NCI-H1436 treated with DMSO at 0.1 percent for 48 hours (cell line): Measurements from ENCODE around the gene IGSF6.
"Not testable (repeated sequence)": the region's sequence is repeated elsewhere in the genome, so short reads cannot be mapped to it uniquely, and the experiment has no call there.

Experiments
- DNase-seq: peaks from one replicate; lab custom pipeline; 2025; lab: John Stamatoyannopoulos, UW

The IGSF6 gene

DNA sequence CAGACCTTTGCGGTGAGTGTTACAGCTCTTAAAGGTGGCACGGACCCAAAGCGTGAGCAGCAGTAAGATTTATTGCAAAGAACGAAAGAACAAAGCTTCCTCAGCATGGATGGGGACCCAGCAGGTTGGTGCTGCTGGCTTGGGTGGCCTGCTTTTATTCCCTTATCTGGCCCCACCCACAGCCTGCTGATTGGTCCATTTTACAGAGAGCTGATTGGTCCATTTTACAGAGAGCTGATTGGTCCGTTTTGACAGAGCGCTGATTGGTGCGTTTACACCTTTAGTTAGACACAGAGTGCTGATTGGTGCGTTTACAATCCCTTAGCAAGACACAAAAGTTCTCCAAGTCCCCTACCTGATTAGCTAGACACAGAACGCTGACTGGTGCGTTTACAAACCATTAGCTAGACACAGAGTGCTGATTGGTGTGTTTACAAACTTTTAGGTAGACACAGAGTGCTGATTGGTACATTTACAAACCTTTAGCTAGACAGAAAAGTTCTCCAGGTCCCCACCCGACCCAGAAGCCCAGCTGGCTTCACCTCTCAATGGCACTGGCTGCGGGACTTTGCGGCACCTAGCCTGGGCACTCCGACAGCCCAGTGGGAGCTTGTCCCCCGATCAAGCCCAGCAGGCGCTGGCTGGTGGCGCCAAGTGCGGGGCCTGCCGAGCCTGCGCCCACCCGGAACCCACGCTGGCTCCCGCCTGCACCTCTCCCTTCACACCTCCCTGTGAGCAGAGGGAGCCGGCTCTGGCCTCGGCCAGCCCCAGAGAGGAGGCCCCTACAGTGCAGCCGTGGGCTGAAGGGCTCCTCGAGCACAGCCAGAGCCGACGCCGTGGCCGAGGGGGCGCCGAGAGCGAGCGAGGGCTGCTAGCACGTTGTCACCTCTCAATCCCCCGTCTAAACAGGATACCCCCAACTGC lies 22.5 kb downstream of the IGSF6 start:
- not testable (repeated sequence) for DNase-seq

DNA sequence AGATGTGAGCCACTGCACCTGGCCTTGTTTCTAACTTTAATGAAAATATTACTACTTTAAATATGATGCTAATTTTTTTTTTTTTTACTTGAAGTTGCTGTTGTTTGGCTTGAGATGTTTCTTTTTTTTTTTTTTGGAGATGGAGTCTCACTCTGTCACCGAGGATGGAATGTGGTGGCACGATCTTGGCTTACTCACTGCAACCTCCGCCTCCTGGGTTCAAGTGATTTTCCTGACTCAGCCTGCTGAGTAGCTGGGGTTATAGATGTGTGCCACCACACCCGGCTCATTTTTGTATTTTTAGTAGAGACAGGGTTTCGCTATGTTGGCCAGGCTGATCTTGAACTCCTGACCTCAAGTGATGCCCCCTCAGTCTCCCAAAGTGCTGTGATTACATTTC lies 23.6 kb downstream of the IGSF6 start:
- DNase-seq: no peak

GRCh38 chr16:21628121-21628726 lies 24.2 kb downstream of the IGSF6 start:
- no peak for DNase-seq

DNA sequence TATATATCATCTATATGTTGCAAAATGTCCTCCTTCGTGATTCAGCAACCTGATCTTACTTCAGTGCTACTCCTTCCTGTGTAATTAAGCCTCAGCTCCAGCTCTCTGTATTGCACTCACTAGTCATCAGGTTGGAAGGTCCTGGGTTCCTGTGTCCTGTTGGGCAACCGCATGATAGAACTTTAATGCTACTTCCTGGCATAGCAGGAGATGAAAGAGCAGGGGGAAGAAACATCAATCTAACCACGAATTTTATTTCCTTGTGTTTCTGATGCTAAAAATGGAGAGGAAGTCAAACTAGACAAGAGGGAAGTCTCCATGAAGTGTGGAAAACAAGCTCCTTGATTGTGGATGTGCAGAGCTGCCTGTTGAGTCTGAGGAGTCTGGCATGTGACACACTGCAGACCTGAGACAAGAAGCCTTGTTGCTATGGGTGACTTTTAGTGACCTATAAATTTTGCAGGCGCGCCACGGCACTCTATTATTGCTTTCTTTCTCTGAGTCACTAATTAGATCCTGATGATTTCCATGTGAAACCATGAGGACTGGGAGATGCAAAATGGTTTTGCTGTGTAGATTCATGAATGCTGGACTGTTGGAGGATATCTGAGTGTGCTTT lies 25.6 kb downstream of the IGSF6 start:
- DNase-seq: no peak

DNA sequence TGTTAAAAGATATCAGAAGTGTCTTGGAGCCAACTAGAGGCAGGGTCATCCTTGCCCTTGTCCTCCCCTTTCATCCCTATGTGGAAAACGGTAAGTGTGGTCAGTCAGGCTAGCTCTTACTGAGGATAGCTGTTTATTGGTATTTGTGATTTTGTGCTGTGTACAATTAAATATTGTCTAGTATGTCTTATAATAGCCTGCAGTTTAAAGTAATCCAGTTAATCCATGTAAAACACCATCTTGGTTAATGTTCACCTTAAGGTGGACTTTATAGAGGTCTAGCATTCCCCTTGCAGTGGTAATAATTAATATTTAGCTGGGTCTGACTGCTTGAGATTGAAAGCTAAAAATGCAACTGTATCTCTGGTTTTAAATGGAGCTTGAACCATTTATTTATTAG lies 27.4 kb downstream of the IGSF6 start:
- DNase-seq: no peak

DNA sequence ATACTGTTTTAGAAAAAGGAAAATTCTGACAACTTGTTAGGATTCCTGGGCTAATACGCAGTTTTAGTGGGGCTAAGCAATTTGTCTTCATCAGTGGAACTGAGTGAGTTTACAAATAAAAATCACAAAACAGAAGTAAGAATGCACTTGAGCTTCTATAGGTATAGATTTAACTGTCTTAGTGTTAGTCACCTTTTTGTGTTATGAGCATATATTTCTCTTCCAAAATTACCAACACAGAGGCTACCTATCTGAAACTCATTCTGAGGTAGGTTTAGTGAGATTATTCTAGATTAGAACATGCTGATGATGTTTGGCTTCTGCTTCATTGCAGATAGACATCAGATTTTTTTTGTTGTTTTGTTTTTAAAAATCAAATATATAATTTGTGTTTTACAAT lies 29.9 kb downstream of the IGSF6 start:
- no peak for DNase-seq

DNA sequence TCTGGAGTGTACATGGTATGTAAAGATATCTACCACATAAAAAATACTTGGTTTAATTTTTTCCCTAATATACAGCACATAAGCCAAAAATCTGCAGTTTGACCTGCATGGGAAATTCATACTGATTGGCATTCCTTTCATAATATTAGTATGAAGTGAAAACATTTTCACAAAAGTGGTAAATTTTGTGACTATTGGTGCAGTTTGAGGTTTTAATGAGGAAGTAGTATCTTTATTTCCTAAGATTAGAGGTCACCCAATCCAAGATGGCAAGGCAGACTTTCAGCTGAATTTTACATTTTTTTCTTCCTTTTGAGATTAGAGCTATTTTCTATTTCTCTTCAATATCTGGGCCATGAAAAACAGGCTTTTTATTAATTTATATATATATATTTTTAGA lies 31.8 kb downstream of the IGSF6 start:
- no peak for DNase-seq

- DNase-seq: no peak
Observed at GRCh38 chr16:21619765-21620425, 32.5 kb downstream of the IGSF6 start.

- no peak for DNase-seq
Observed at GRCh38 chr16:21618281-21618680, 34.1 kb downstream of the IGSF6 start.

DNA sequence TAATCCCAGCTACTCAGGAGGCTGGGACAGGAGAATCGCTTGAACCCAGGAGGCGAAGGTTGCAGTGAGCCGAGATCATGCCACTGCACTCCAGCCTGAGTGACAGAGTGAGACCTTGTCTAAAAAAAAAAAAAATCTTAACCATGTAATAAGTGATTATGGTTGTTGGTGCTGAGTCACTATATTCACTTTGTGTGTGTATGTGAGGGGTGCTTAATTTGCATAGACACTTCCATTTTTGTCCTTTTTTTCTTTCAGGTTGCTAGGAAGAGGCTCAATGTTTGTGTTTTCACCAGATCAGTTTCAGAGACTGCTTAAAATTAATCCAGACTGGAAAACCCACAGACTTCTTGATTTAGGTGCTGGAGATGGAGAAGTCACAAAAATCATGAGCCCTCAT lies 34.8 kb downstream of the IGSF6 start:
- no peak for DNase-seq

DNA sequence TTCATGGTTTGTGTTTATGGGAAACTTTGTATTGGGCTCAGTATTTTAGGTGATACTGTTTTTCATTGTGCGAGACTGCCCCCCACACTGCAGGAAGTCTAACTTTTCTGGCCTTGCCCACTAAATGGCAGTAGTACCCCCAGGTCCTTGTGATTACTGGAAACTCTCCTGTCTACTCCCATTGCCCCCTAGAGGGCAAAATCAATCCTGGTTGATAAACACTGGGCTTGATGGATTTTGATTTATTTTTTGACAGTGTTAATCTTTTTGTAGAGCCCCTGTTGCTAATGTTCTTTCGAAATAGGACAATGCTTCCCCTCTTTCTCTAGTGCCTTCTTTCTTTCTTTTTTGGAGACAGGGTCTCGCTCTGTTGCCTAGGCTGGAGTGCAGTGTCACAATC lies 37.5 kb downstream of the IGSF6 start:
- no peak for DNase-seq

GRCh38 chr16:21613781-21614180 lies 38.6 kb downstream of the IGSF6 start:
- no peak for DNase-seq

GRCh38 chr16:21613361-21613760 lies 39.0 kb downstream of the IGSF6 start:
- no peak for DNase-seq

DNA sequence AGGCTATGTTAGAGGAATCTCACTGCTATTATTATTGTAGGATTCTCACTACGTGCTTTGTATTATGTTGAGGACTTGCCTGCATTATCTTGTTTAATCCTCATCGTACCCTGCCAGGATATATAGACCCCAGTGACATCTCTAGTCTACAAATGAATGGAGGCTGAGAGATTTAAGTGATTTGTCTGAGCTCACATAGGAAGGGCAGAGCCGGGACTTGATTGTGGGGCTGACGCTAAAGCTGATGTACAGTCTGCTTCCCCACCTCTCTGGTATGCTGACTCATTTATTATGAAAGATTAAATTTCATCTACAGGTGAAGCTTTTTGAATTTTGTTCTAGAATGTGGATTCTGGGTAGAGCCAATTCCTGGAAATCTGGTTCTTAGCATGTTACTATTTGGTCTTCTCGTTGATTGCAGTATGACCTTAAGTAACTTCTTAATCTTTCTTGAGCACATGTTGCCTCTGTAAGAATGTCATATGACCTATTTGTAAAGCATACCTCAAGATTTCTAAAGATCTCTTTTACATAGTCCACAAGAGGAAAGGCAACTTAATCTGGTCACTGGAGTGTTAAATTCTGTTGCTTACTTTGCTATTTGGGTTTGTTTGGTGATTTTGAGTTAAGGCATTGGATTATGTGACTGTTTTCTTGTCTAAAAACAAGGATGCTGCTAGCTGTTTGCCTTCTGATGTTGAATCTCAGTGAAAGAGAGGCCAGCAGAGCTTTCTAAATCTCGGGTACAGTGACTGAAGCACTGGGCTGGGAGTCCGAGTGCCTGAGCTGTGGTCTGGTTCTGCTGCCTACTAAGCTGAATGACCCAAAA lies 40.6 kb downstream of the IGSF6 start:
- DNase-seq: no peak

- DNase-seq: no peak
Observed at GRCh38 chr16:21611198-21611555, 41.2 kb downstream of the IGSF6 start.

DNA sequence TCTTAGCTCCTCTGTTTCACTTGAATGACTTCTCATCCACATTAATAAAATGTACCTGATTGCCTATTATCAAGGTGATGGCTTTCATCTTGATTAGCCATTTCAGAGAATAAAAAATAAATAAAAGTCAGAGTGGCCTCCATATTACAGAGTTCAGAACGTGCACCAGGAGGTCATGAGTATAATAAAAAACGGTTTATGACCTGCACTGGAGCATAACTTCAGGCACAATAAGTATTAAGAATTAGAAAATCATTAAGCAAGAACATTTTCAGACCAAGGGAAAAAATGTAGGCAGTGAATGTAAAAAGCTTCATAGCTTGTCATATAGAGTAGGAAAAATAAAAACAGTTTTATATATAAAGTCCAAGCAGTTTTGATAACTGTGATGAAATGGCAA lies 41.6 kb downstream of the IGSF6 start:
- DNase-seq: no peak

DNA sequence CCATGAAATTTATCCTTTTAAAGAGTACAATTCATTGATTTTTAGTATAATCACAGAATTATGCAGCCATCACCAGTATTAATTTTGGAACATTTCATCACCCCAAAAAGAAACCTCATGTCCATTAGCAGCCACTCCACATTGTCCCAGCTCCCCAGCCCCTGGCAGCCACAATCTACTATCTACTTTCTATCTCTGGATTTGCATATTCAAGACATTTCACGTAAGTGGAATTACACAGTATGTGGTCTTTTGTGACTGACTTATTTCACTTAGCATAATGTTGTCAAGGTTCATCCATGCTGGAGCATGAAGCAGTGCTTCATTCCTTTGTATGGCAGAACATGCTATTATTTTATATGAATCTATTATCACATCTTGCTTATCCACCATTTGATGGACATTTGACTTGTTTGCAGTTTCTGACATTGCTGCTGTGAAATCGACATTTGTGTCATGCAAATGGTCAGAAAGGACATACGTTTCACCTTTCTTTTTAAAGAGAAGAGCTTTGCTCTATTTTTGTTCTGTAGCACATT lies 42.3 kb downstream of the IGSF6 start:
- no peak for DNase-seq

DNA sequence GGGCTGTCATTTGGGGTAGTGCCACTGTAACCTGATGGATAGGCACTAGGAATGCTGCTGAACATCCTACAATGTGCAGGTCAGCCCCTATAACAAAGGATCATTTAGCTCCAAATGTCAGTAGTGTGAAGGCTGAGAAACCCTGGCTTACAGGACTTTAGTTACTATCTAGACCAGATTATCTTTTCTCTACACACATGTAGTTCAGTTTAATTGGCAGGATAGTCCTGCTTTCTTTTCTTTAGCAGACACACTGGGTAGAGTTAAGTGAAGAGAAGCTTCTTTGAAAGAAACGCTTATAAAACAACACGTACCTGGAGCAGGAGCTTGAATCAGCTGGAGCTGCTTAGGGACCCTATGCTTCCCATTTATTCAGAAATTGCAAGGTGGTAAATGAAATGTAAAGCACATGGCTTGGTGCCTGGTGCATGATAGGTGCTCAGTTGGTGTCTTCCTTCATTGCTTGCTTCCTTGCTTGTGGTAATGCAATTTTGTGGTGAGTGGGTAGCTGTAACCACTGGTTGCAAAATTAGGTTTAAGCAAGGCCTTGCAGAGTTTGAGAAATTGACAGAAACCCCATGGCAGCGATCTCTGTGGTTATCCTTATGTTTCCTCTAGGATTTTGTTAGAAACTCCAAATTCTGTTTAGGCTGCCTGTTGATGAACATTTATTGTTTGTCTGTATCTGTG lies 43.6 kb downstream of the IGSF6 start:
- no peak for DNase-seq

- DNase-seq: not testable (repeated sequence)
Observed at GRCh38 chr16:21605848-21606247, 46.6 kb downstream of the IGSF6 start.

DNA sequence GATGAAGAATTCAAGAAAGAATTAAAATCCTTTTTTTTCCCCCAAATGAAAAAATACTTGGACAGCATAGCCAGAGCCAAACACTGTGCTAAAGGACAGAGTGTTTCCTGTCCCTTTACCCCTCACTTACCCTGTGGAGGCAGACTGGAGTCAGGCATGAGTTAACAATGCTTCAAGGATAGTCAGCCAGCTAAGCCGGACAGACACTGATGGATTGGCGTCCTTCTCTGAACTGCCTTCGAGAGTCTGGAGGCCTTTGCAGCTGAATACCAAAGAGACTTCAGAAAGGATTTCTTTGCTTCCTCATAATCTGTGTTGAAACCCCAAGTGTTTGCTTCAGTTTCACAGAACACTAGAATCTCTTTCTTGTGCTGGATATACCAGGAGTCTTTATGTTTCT lies 48.5 kb downstream of the IGSF6 start:
- DNase-seq: no peak

GRCh38 chr16:21602785-21603184 lies 49.6 kb downstream of the IGSF6 start:
- no peak for DNase-seq
